Mucosa of descending colon (tissue), 3 donors: ENCODE data around the gene MTMR8. TPM values are rescaled to one million over a fixed set of nuclear protein-coding genes. Genes with fewer than 3 reads are reported as not detected.
"Not testable (repeated sequence)": the region's sequence is repeated elsewhere in the genome, so short reads cannot be mapped to it uniquely, and the experiment has no call there.

ENCODE experiments used
- ATAC-seq: fragments of 200-7000 bp; cut with Tn5 transposase; one replicate; pipeline ENCODE4 v1.9.1; 2020; ENCODE audit warnings: mild to moderate bottlenecking, moderate library complexity
- DNase-seq, 3 donors: peaks; one replicate each; pipeline ENCODE4 v3.0.0-alpha.2; 2020
- H3K36me3 ChIP-seq: fragments of 200-600 bp; one replicate; pipeline ENCODE4 v1.8.0; 2021; ENCODE audit warnings: low read depth, mild to moderate bottlenecking
- H3K4me1 ChIP-seq: fragments of 200-600 bp; one replicate; pipeline ENCODE4 v1.8.0; 2021; ENCODE audit warnings: low read depth, mild to moderate bottlenecking
- H3K4me3 ChIP-seq: fragments of 200-600 bp; one replicate; pipeline ENCODE4 v1.8.0; 2021; ENCODE audit warnings: mild to moderate bottlenecking
- H3K9me3 ChIP-seq: fragments of 200-600 bp; one replicate; pipeline ENCODE4 v1.8.0; 2021; ENCODE audit warnings: mild to moderate bottlenecking
- CTCF ChIP-seq: fragments of 200-600 bp; IDR thresholded peaks from one replicate; pipeline ENCODE4 v1.8.0; 2022; ENCODE audit warnings: antibody characterized with exemption, mild to moderate bottlenecking
- intact Hi-C, 2 donors: fragments of 100-400 bp; cut with DNase I in 1 of 2; cut with micrococcal nuclease in 1 of 2; formaldehyde crosslinking; loops; one replicate each; pipeline versions ENCODE4 v1.11.0 to v1.11.1; 2022; cut with DNase I, micrococcal nuclease
- total RNA-seq, 3 donors: library from RNA; stranded (reverse); fragmentation: NEBNext Ultra II Directional in 2 of 3; extraction: Animal tissue kit (Norgen Biotek cat#: 25700) in 2 of 3; gene quantifications; one replicate each; pipeline versions ENCODE4 v1.2.1 to v1.2.4, GENCODE V29; 2021 to 2023
- donor health status: DM: no; HTN: no; CAD: no; lungs with moderate emphysema.
- donor health status: DM: no; HTN: no; CAD: no.
- donor health status: DM: no; HTN: yes; CAD: no.

MTMR8 gene
- total RNA-seq, 3 donors from 2014 or later = 7.0 to 16.2 (median 7.8) TPM

- no peak for TF ChIP-seq CTCF
- Histone ChIP-seq H3K4me3 (no peak overlapping the region), H3K4me1 (no peaks in the 10 kb centered on the region), H3K36me3 (no peaks in the 10 kb centered on the region), H3K9me3 (no peaks in the 10 kb centered on the region)
- no peak for DNase-seq
- peak; percentile 61 for ATAC-seq
- intact Hi-C loops = no loop called here
Observed at GRCh38 chrX:64389489-64389888, 5.8 kb downstream of the MTMR8 start.

- H3K4me3 ChIP-seq, DNase-seq, H3K4me1 ChIP-seq, H3K36me3 ChIP-seq, ATAC-seq, intact Hi-C loops: not testable (repeated sequence)
- peaks cover 10% of the 10 kb centered on the region for H3K9me3 ChIP-seq
Observed at GRCh38 chrX:64380789-64381188, 14.5 kb downstream of the MTMR8 start.

- no peaks in the 10 kb centered on the region for H3K36me3 ChIP-seq
- no peak overlapping the region for H3K4me3 ChIP-seq
- no peaks in the 10 kb centered on the region for H3K4me1 ChIP-seq
- intact Hi-C loops = no loop called here
- DNase-seq (no peak), ATAC-seq (no peak)
- H3K9me3 ChIP-seq = peaks cover 10% of the 10 kb centered on the region
- no peak for TF ChIP-seq CTCF
Observed at GRCh38 chrX:64379924-64380323, 15.3 kb downstream of the MTMR8 start.

GRCh38 chrX:64377753-64378152 lies 17.5 kb downstream of the MTMR8 start:
- Histone ChIP-seq H3K36me3 (no peaks in the 10 kb centered on the region), H3K4me1 (no peaks in the 10 kb centered on the region), H3K9me3 (peaks cover 10% of the 10 kb centered on the region), H3K4me3 (no peak overlapping the region)
- TF ChIP-seq CTCF = no peak
- no peak for DNase-seq
- intact Hi-C loops = no loop called here
- no peak for ATAC-seq

GRCh38 chrX:64352081-64352480 lies 43.2 kb downstream of the MTMR8 start:
- Histone ChIP-seq H3K4me3 (no peak overlapping the region), H3K9me3 (no peaks in the 10 kb centered on the region), H3K4me1 (no peaks in the 10 kb centered on the region), H3K36me3 (no peaks in the 10 kb centered on the region)
- DNase-seq = no peak
- TF ChIP-seq CTCF = no peak
- ATAC-seq = peak; percentile 75
- intact Hi-C loops = no loop called here

GRCh38 chrX:64350521-64350920 lies 44.7 kb downstream of the MTMR8 start:
- H3K4me3 ChIP-seq = no peak overlapping the region
- DNase-seq (no peak), ATAC-seq (no peak)
- no peak for TF ChIP-seq CTCF
- H3K9me3 ChIP-seq = no peaks in the 10 kb centered on the region
- intact Hi-C loops = no loop called here
- H3K4me1 ChIP-seq = no peaks in the 10 kb centered on the region
- H3K36me3 ChIP-seq = no peaks in the 10 kb centered on the region
